ENCODE data around the gene CYP1A1.
"Not testable (repeated sequence)": the region's sequence is repeated elsewhere in the genome, so short reads cannot be mapped to it uniquely, and the experiment has no call there.

Gene CYP1A1

GRCh38 chr15:74725225-74725774, at the start of gene CYP1A1:
Gene CYP1A1, minus strand, starts transcription at chr15:74725528. Its CDS starts 2,431 bp downstream, at chr15:74723097.
- DNase-seq (ENCODE audit: low read depth): no peak

- DNase-seq (ENCODE audit: low read depth): no peak
Measured at GRCh38 chr15:74773731-74774252, 48.5 kb upstream of the CYP1A1 start.

GRCh38 chr15:74773329-74773728, 48.0 kb upstream of the CYP1A1 start:
- DNase-seq (ENCODE audit: low read depth): no peak

- no peak for DNase-seq (ENCODE audit: low read depth)
Measured at GRCh38 chr15:74770211-74770903, 45.0 kb upstream of the CYP1A1 start.

GRCh38 chr15:74769463-74770025, 44.2 kb upstream of the CYP1A1 start:
- DNase-seq (ENCODE audit: low read depth): no peak

- no peak for DNase-seq (ENCODE audit: low read depth)
Measured at GRCh38 chr15:74768771-74769342, 43.5 kb upstream of the CYP1A1 start.

GRCh38 chr15:74768099-74768770, 42.9 kb upstream of the CYP1A1 start:
- no peak for DNase-seq (ENCODE audit: low read depth)

GRCh38 chr15:74767167-74768098, 42.1 kb upstream of the CYP1A1 start:
- DNase-seq (ENCODE audit: low read depth): no peak

GRCh38 chr15:74763416-74763815, 38.1 kb upstream of the CYP1A1 start:
- no peak for DNase-seq (ENCODE audit: low read depth)

GRCh38 chr15:74762791-74763150, 37.4 kb upstream of the CYP1A1 start:
- DNase-seq (ENCODE audit: low read depth): no peak

- no peak for DNase-seq (ENCODE audit: low read depth)
Measured at GRCh38 chr15:74758736-74759135, 33.4 kb upstream of the CYP1A1 start.

- DNase-seq (ENCODE audit: low read depth): no peak
Measured at GRCh38 chr15:74754593-74755215, 29.4 kb upstream of the CYP1A1 start.

GRCh38 chr15:74752531-74752930, 27.2 kb upstream of the CYP1A1 start:
- no peak for DNase-seq (ENCODE audit: low read depth)

GRCh38 chr15:74752011-74752410, 26.7 kb upstream of the CYP1A1 start:
- no peak for DNase-seq (ENCODE audit: low read depth)

- no peak for DNase-seq (ENCODE audit: low read depth)
Measured at GRCh38 chr15:74750751-74751150, 25.4 kb upstream of the CYP1A1 start.

GRCh38 chr15:74749832-74750231, 24.5 kb upstream of the CYP1A1 start:
- DNase-seq (ENCODE audit: low read depth): no peak

GRCh38 chr15:74748322-74748946, 23.1 kb upstream of the CYP1A1 start, which contains the start of gene CYP1A2:
Gene CYP1A2, plus strand, starts transcription at chr15:74748845. Its CDS starts 894 bp downstream, at chr15:74749739.
- no peak for DNase-seq (ENCODE audit: low read depth)

- no peak for DNase-seq (ENCODE audit: low read depth)
Measured at GRCh38 chr15:74746389-74746788, 21.1 kb upstream of the CYP1A1 start.

- DNase-seq (ENCODE audit: low read depth): no peak
Measured at GRCh38 chr15:74742422-74742821, 17.1 kb upstream of the CYP1A1 start.

- not testable (repeated sequence) for DNase-seq (ENCODE audit: low read depth)
Measured at GRCh38 chr15:74738239-74738638, 12.9 kb upstream of the CYP1A1 start.

Measured in CMK (cell line).